GM13976 (cell line): ENCODE data around the gene CPED1.
"Not testable (repeated sequence)": the region's sequence is repeated elsewhere in the genome, so short reads cannot be mapped to it uniquely, and the experiment has no call there.

ENCODE experiments used
- DNase-seq: peaks from one replicate; pipeline ENCODE4 v3.0.0; 2012; ENCODE audit warnings: low spot score
- CTCF ChIP-seq: IDR thresholded peaks from 2 replicates; pipeline ENCODE4 v1.5.1; 2012; ENCODE audit warnings: borderline replicate concordance, mild to moderate bottlenecking; ENCODE audit not compliant: insufficient read depth; ENCODE audit errors: extremely low read depth, missing control alignments, control extremely low read depth
- in situ Hi-C: fragments of 300-500 bp; cut with MboI; formaldehyde crosslinking; loops from one replicate; pipeline ENCODE4 v1.12.0; 2022; ENCODE audit warnings: low sequenced_read_pairs, mixed read lengths, inconsistent platforms; ENCODE audit not compliant: unreplicated experiment

Gene CPED1

DNA sequence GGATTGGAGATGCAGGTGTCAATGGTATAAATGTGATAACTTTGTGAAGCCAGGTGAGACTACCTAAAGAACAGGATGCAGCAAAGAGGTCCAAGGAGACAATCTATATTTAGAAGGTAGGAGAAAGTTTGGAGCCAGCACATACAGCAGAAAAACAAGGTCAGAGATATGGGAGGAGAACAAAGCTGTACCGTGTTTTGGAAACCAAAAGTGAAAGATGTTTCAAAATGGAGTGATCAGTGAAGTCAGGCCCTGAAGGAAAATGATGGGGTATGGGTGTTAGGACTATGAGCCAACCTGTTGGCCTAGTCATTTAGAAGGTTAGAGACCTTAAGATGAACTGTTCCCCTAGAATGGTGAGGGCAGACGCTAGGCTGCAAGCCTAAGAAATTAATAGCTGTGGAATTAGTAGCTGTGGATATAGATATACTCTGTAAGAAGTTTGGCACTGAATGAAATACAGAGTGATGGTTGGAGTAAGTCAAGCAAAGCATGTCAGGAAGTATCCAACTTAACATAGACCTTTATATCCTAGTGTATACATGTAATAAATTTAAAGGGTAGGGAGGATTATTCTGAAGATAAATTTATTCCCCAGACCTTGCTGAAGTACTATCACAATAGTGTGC, 190.5 kb downstream of the CPED1 start:
- in situ Hi-C loops: no loop called here

DNA sequence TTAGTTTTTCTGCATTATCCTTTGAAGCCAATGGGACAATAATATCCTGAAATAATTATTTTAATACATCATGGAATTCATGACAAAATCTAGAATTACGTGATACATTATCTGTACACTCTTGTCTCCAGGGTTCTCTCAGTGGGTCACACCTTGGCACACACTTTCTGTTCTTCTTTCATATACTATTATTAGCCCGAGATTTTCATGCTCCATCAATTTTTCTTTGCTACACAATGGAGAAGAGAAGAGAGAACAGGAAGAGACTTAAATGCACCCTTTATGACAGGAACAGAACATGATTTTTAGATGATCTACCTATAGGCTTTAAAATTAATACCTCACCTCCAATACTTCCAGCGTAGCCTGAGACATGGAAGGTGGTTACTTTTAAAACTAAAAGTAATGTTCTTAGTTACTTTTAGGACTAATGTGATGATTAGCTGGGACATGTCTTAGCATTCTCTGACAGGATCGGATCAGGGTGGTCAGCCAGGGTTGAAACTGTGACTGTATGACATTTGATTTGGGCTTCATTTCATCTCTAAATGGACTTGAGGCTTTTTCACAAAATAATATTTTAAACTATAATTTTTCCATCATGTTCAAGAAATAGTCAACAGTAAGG, 192.0 kb downstream of the CPED1 start:
- in situ Hi-C loops: no loop called here
- TF ChIP-seq CTCF: no peak
- DNase-seq: peak; percentile 17

More for the DNA sequence above, 190.5 kb downstream of the CPED1 start:
- peak; percentile 8 for DNase-seq
- no peak for TF ChIP-seq CTCF

DNA sequence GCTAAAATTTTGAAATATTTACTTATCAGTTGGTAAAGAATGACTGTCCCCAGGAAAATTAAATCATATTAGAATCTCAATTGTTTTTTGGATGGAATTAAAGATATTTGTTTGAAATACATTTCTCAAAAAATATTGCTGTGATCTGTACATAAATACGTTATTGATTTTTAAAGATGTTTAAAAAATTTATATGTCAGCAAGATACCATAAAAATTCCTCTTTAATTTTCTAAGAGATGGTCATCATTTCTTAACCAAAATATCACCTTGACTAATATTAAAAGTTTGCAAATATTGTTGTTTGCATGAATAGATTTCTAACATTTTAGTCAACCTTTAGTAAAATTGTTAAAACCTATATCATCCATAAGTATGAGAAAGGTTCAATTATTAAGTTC, 192.8 kb downstream of the CPED1 start:
- no peak for DNase-seq
- in situ Hi-C loops: no loop called here
- no peak for TF ChIP-seq CTCF

GRCh38 chr7:121182281-121182680, 193.8 kb downstream of the CPED1 start:
- TF ChIP-seq CTCF: no peak
- in situ Hi-C loops: no loop called here
- DNase-seq: no peak

DNA sequence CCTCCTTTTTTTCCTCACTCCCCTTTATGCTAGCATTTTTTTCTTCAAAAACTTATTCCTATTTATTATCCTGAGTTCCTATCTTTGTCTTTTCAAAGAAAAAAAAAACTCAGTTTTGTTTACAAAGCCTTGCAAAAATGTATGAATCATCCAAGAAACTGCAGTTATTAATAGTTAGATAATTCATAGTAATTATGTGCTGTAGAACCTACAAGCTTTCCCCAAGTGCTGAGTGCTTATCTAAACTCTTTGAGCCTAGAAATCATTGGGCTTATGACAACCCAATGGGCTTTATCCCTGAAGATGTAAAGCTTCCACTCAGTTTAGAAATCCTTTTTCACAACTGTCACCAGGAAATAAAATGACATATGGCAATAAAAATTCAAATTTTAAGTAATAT, 194.4 kb downstream of the CPED1 start:
- no peak for TF ChIP-seq CTCF
- no peak for DNase-seq
- in situ Hi-C loops: no loop called here

DNA sequence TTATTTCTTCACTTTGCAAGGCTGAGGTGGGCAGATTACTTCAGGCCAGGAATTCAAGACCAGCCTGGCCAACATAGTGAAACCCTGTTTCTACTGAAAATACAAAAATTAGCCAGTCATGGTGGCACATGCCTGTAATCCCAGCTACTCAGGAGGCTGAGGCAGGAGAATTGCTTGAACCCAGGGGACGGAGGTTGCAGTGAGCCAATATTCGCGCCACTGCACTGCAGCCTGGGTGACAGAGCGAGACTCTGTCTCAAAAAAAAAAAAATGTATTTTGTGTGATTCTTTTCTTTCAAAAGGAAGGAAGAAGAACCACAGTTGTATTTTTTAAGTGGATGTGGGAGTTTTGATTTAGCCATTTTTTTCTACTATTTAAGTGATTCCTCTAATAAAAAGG, 195.4 kb downstream of the CPED1 start:
- in situ Hi-C loops, DNase-seq: not testable (repeated sequence)

- DNase-seq: no peak
- in situ Hi-C loops: no loop called here
- TF ChIP-seq CTCF: no peak
Measured at GRCh38 chr7:121186746-121187145, 198.2 kb downstream of the CPED1 start.
